ENCODE results near the gene GFOD1. TPM values are rescaled to one million over a fixed set of nuclear protein-coding genes. Genes with fewer than 3 reads are reported as not detected.
"Not testable (repeated sequence)": the region's sequence is repeated elsewhere in the genome, so short reads cannot be mapped to it uniquely, and the experiment has no call there.

Gene GFOD1
- total RNA-seq, 6 experiments from 2014 or later, result 2.3 to 4.7 (median 2.9) TPM

- Mint-ChIP-seq H3K27ac (no peak overlapping the region), H3K4me1 (ENCODE audit: low read depth) (peaks cover 10% of the 10 kb centered on the region), H3K36me3 (ENCODE audit: low read depth) (0 out of 2 replicates have a peak, but pooled peaks cover 5% of the 10 kb centered on the region), H3K27me3 (ENCODE audit: insufficient read depth) (peaks cover 3% of the 10 kb centered on the region), H3K4me3 (no peak overlapping the region), H3K9me3 (no peaks in the 10 kb centered on the region)
- DNase-seq, result no peak
- TF ChIP-seq, protein P1, sequence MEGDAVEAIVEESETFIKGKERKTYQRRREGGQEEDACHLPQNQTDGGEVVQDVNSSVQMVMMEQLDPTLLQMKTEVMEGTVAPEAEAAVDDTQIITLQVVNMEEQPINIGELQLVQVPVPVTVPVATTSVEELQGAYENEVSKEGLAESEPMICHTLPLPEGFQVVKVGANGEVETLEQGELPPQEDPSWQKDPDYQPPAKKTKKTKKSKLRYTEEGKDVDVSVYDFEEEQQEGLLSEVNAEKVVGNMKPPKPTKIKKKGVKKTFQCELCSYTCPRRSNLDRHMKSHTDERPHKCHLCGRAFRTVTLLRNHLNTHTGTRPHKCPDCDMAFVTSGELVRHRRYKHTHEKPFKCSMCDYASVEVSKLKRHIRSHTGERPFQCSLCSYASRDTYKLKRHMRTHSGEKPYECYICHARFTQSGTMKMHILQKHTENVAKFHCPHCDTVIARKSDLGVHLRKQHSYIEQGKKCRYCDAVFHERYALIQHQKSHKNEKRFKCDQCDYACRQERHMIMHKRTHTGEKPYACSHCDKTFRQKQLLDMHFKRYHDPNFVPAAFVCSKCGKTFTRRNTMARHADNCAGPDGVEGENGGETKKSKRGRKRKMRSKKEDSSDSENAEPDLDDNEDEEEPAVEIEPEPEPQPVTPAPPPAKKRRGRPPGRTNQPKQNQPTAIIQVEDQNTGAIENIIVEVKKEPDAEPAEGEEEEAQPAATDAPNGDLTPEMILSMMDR (IDR thresholded peaks at IDR 0.05), result no peak
Observed at GRCh38 chr6:13515912-13516311, 28.5 kb upstream of the GFOD1 start.

DNA sequence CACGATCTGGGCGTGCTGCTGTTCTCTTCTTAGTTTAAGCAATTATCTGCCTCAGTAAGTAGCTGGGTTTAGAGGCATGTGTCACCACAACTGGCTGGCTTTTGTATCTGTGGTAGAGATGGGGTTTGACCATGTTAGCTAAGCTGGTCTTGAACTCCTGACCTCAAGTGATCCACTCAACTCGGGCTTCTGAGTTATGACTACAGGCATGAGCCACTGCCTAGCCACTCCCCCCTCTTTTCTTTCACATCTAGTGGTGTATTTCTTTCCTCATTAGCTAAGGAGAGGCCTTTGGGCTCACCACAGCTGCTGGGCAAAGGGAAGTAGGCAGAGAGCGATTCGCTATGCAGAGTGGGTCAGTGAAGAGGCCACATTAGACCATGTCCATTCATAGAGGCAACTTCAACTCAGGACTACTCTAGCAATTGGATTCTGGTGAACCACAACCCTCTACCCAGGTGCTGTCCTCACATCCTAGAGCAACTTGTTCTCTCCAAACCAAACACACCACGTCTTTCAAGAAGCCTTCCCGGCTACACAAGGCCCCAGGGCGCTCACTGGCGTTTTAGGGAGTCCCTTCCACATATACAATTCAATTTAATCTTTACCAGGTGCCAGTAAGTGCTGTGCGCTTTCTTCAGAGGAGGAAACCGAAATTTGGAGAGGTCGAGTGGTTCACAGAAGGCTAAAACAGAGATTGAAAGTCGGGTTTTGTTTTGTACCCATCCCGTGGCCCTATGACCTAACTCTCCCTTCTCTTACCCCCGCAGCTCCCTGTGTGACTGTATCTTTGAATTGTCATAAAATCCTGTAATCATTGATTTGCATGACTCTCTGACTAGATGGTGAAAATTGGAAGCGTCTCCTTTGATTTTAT, 26.5 kb upstream of the GFOD1 start:
- Mint-ChIP-seq H3K4me3 (no peak overlapping the region), H3K4me1 (ENCODE audit: low read depth) (peaks cover 18% of the 10 kb centered on the region), H3K27me3 (ENCODE audit: insufficient read depth) (peaks cover 7% of the 10 kb centered on the region), H3K36me3 (ENCODE audit: low read depth) (0 out of 2 replicates have a peak, but pooled peaks cover 4% of the 10 kb centered on the region), H3K27ac (no peak overlapping the region), H3K9me3 (peaks cover 12% of the 10 kb centered on the region)
- DNase-seq, result no peak
- TF ChIP-seq, protein P1 (IDR thresholded peaks at IDR 0.05), result no peak

DNA sequence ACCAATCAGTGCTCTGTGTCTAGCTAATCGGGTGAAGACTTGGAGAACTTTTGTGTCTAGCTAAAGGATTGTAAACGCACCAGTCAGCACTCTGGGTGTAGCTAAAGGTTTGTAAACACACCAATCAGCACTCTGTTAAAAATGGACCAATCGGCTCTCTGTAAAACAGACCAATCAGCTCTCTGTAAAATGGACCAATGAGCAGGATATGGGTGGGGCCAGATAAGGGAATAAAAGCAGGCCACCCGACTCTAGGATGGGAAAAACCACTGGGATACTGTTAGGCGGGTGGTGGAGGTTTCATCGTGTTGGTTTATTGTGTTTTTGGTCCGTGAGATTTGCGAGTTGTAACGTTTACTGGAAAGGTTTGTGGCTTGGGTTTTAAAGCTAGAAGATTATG, 25.5 kb upstream of the GFOD1 start:
- Mint-ChIP-seq H3K27me3 (ENCODE audit: insufficient read depth) (peaks cover 7% of the 10 kb centered on the region), H3K4me1 (ENCODE audit: low read depth) (peaks cover 25% of the 10 kb centered on the region), H3K27ac (no peak overlapping the region), H3K9me3 (peaks cover 12% of the 10 kb centered on the region), H3K4me3 (no peak overlapping the region), H3K36me3 (ENCODE audit: low read depth) (0 out of 2 replicates have a peak, but pooled peaks cover 4% of the 10 kb centered on the region)
- no peak for DNase-seq
- TF ChIP-seq, protein P1 (IDR thresholded peaks at IDR 0.05), result no peak

DNA sequence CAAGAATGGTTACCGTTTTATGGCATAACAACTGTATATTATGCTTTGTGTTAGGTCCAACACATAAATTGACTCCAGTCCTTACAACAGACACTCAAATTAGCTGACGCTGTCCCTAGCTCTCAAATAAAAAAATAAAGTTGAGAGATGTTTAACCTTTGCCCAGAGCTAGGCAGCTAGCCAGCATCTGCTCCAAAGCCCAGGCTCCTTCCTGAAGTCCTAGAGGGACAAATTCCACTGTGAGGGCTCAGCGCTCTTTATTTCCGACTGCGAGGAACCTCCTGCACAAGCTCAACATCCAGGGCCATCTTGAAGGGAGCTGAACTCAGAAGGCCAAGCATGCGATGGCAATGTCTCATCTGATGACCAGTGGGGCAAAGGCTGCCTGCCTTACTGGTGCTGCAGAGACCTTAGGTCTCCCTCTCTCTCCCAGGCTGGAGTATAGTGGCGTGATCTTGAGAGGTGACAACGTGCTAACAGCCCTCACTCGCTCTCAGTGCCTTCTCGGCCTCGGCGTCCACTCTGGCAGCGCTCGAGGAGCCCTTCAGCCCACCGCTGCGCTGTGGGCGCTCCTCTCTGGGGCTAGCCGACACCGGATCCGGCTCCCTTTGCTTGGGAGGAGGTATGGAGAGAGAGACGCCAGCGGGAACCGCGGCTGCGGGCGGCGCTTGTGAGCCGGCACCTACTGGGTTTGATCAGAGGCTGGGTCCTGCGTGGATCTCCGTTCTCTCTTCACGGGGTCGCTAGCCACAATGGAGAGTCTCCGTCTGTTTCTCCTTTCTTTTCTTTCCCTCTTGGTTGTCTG, 24.7 kb upstream of the GFOD1 start:
- no peak overlapping the region for H3K27ac Mint-ChIP-seq
- H3K4me1 Mint-ChIP-seq (ENCODE audit: low read depth), result peaks cover 21% of the 10 kb centered on the region
- H3K27me3 Mint-ChIP-seq (ENCODE audit: insufficient read depth), result peaks cover 7% of the 10 kb centered on the region
- DNase-seq, result no peak
- TF ChIP-seq, protein P1 (IDR thresholded peaks at IDR 0.05), result no peak
- peaks cover 12% of the 10 kb centered on the region for H3K9me3 Mint-ChIP-seq
- 0 out of 2 replicates have a peak, but pooled peaks cover 4% of the 10 kb centered on the region for H3K36me3 Mint-ChIP-seq (ENCODE audit: low read depth)
- no peak overlapping the region for H3K4me3 Mint-ChIP-seq

GRCh38 chr6:13511141-13511571, 23.8 kb upstream of the GFOD1 start:
- H3K36me3 Mint-ChIP-seq (ENCODE audit: low read depth); H3K4me3 Mint-ChIP-seq; H3K27ac Mint-ChIP-seq; DNase-seq; H3K27me3 Mint-ChIP-seq (ENCODE audit: insufficient read depth): not testable (repeated sequence)
- Mint-ChIP-seq H3K9me3 (peaks cover 12% of the 10 kb centered on the region), H3K4me1 (ENCODE audit: low read depth) (peaks cover 15% of the 10 kb centered on the region)

GRCh38 chr6:13510433-13510832, 23.0 kb upstream of the GFOD1 start:
- not testable (repeated sequence) for H3K4me3 Mint-ChIP-seq; DNase-seq; H3K36me3 Mint-ChIP-seq (ENCODE audit: low read depth); H3K27ac Mint-ChIP-seq; H3K27me3 Mint-ChIP-seq (ENCODE audit: insufficient read depth)
- Mint-ChIP-seq H3K9me3 (peaks cover 12% of the 10 kb centered on the region), H3K4me1 (ENCODE audit: low read depth) (peaks cover 15% of the 10 kb centered on the region)
